GM23338 (cell line): ENCODE measurements around the gene ITCH. TPM values are rescaled to one million over a fixed set of nuclear protein-coding genes. Genes with fewer than 3 reads are reported as not detected.

Source experiments
- ETS1 ChIP-seq: IDR thresholded peaks from 2 replicates; pipeline ENCODE4 v1.6.1; 2016; ENCODE audit warnings: antibody characterized with exemption
- EZH2 ChIP-seq: fragments of 200-600 bp; sonication (generic); IDR thresholded peaks from one replicate; pipeline ENCODE4 v1.8.0; 2017; ENCODE audit warnings: antibody characterized with exemption, mild to moderate bottlenecking, low read depth; ENCODE audit not compliant: unreplicated experiment
- JUNB ChIP-seq: IDR thresholded peaks from one replicate; pipeline ENCODE4 v1.6.1; 2016; ENCODE audit warnings: antibody characterized with exemption; ENCODE audit not compliant: unreplicated experiment
- NANOG ChIP-seq: IDR thresholded peaks from 2 replicates; pipeline ENCODE4 v1.6.1; 2016; ENCODE audit warnings: antibody characterized with exemption, borderline replicate concordance
- REST ChIP-seq: IDR thresholded peaks from one replicate; pipeline ENCODE4 v1.6.1; 2018; ENCODE audit warnings: antibody characterized with exemption; ENCODE audit not compliant: unreplicated experiment
- ZNF114 ChIP-seq: fragments of 250-450 bp; sonication (Bioruptor Pico); IDR thresholded peaks from 2 replicates; pipeline ENCODE4 v1.5.0; 2020; ENCODE audit warnings: mild to moderate bottlenecking, moderate library complexity
- ZNF462 ChIP-seq: fragments of 250-450 bp; sonication (Bioruptor Pico); IDR thresholded peaks from 2 replicates; pipeline ENCODE4 v1.5.0; 2020; ENCODE audit warnings: mild to moderate bottlenecking, moderate library complexity
- polyA plus RNA-seq: library from polyadenylated mRNA; unstranded; fragments of >200 nt; fragmentation: Nextera tagmentation; extraction: Ambion mirVana; gene quantifications from 2 replicates; pipeline ENCODE4 v1.2.1, GENCODE V29; 2016
- total RNA-seq: library from RNA; depleted of rRNA; stranded (reverse); fragments of >200 nt; shearing (Covaris generic); gene quantifications from 2 replicates; pipeline ENCODE4 v1.2.3, GENCODE V29; 2014

Gene ITCH
- total and polyA plus RNA-seq, 2 experiments from 2014 or later = 16.4 to 31.6 TPM

- TF ChIP-seq ZNF462 (CRISPR knock-in tag) = no peak
- no peak for TF ChIP-seq EZH2
- TF ChIP-seq ZNF114 (CRISPR knock-in tag) = no peak
- no peak for TF ChIP-seq JUNB
- no peak for TF ChIP-seq NANOG
- no peak for TF ChIP-seq REST
- no peak for TF ChIP-seq ETS1
Measured at GRCh38 chr20:34420146-34420545, 57.1 kb downstream of the ITCH start (continued).
